HL-60 (cell line): ENCODE measurements around the gene RTP3.

Experiments
- CTCF ChIP-seq: IDR thresholded peaks from one replicate; pipeline ENCODE4 v1.5.1; 2011; ENCODE audit warnings: low read length, control low read depth, inconsistent platforms; ENCODE audit not compliant: insufficient read depth
- POLR2AphosphoS5 ChIP-seq: IDR thresholded peaks from 2 replicates; pipeline ENCODE4 v1.6.1; 2012; ENCODE audit warnings: low read depth
- TF ChIP-seq, protein P1 (sequence below): IDR thresholded peaks from 2 replicates; pipeline ENCODE4 v1.6.1; 2012; ENCODE audit warnings: low read depth; ENCODE audit not compliant: insufficient replicate concordance

DNA sequence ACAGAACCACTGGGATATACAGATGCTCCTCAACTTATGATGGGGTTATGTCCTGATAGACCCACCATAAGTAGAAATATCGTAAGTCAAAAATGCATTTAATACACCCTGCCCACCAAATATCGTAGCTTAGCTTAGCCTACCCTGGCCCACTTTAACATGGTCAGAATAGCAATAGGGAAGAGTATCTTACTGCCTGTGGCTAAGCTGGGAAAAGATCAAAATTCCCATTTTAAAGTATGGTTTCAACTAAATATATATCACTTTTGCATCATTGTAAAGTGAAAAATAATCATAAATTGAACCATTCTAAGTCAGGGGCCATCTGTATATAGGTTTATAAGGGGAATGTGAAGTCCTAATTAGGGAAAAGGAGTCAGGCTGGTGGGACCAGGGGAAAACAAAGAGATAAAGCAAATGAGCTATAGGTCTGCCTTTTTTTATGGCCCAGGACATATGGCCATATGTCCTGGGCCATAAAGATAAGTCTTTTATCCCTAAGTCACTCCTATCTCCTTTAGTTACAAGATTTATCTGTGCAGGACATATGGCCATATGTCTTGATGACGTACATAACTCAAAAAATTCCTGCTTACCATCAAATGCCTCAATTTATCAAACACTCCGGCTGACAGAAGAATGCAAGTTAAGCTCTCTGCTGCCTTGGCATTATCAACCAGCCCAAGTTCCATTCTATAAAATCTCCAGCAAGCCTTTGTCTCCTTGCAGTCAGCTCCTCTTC lies 11.2 kb downstream of the RTP3 start:
- TF ChIP-seq CTCF (no peak), POLR2AphosphoS5 (no peak)
- TF ChIP-seq, protein P1, sequence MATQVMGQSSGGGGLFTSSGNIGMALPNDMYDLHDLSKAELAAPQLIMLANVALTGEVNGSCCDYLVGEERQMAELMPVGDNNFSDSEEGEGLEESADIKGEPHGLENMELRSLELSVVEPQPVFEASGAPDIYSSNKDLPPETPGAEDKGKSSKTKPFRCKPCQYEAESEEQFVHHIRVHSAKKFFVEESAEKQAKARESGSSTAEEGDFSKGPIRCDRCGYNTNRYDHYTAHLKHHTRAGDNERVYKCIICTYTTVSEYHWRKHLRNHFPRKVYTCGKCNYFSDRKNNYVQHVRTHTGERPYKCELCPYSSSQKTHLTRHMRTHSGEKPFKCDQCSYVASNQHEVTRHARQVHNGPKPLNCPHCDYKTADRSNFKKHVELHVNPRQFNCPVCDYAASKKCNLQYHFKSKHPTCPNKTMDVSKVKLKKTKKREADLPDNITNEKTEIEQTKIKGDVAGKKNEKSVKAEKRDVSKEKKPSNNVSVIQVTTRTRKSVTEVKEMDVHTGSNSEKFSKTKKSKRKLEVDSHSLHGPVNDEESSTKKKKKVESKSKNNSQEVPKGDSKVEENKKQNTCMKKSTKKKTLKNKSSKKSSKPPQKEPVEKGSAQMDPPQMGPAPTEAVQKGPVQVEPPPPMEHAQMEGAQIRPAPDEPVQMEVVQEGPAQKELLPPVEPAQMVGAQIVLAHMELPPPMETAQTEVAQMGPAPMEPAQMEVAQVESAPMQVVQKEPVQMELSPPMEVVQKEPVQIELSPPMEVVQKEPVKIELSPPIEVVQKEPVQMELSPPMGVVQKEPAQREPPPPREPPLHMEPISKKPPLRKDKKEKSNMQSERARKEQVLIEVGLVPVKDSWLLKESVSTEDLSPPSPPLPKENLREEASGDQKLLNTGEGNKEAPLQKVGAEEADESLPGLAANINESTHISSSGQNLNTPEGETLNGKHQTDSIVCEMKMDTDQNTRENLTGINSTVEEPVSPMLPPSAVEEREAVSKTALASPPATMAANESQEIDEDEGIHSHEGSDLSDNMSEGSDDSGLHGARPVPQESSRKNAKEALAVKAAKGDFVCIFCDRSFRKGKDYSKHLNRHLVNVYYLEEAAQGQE, result no peak
